ENCODE measurements around the gene KDM4B. TPM values are rescaled to one million over a fixed set of nuclear protein-coding genes. Genes with fewer than 3 reads are reported as not detected.

KDM4B gene
- total RNA-seq, 2 donors from 2014 or later, result 27.8 to 38.5 TPM

- H3K4me3 Mint-ChIP-seq, result no peak overlapping the region
- Histone ChIP-seq H3K4me3 (ENCODE audit: low read length) (no peak overlapping the region), H3K9me3 (ENCODE audit: control insufficient read depth, low read length) (no peaks in the 10 kb centered on the region), H3K9ac (ENCODE audit: extremely low read depth, low read length, poor library complexity, severe bottlenecking) (no peak overlapping the region), H3K36me3 (ENCODE audit: control insufficient read depth, insufficient read depth, low read length) (peaks cover 9% of the 10 kb centered on the region), H3K27me3 (ENCODE audit: control insufficient read depth, insufficient read depth, low read length, poor library complexity, severe bottlenecking) (no peaks in the 10 kb centered on the region), H3K4me1 (ENCODE audit: control insufficient read depth, insufficient read depth, low read length) (no peaks in the 10 kb centered on the region), H3K27ac (ENCODE audit: low read depth, low read length) (peak overlapping the region; percentile 9)
- no peak for TF ChIP-seq CTCF (conservative IDR thresholded peaks at IDR 0.05)
- peaks cover 1% of the 10 kb centered on the region for H3K4me1 Mint-ChIP-seq
- H3K27me3 Mint-ChIP-seq (ENCODE audit: insufficient read depth), result no peaks in the 10 kb centered on the region
- no peaks in the 10 kb centered on the region for H3K9me3 Mint-ChIP-seq
- H3K27ac Mint-ChIP-seq, result no peak overlapping the region
- DNase-seq, result no peak
- 87 to 94% methylated on average over 16 to 21 of the region's 21 CpGs for WGBS, 2 experiments (ENCODE audit: insufficient coverage in 1 of 2, insufficient read length in 1 of 2)
- H3K36me3 Mint-ChIP-seq (ENCODE audit: low read depth), result peaks cover 16% of the 10 kb centered on the region
Observed at GRCh38 chr19:5107432-5108122, 138.7 kb downstream of the KDM4B start.

- Histone ChIP-seq H3K9ac (ENCODE audit: extremely low read depth, low read length, poor library complexity, severe bottlenecking) (no peak overlapping the region), H3K4me1 (ENCODE audit: control insufficient read depth, insufficient read depth, low read length) (no peaks in the 10 kb centered on the region)
- WGBS, 2 experiments (ENCODE audit: insufficient coverage in 1 of 2, insufficient read length in 1 of 2), result 83 to 87% methylated on average over 7 to 12 of the region's 12 CpGs
Observed at GRCh38 chr19:5108123-5108596, 139.2 kb downstream of the KDM4B start.

GRCh38 chr19:5108866-5109265, 140.0 kb downstream of the KDM4B start:
- Mint-ChIP-seq H3K27ac (no peak overlapping the region), H3K36me3 (ENCODE audit: low read depth) (peaks cover 18% of the 10 kb centered on the region), H3K27me3 (ENCODE audit: insufficient read depth) (no peaks in the 10 kb centered on the region), H3K4me1 (peaks cover 4% of the 10 kb centered on the region), H3K4me3 (no peak overlapping the region), H3K9me3 (no peaks in the 10 kb centered on the region)
- DNase-seq, result no peak
- Histone ChIP-seq H3K4me1 (ENCODE audit: control insufficient read depth, insufficient read depth, low read length) (no peaks in the 10 kb centered on the region), H3K4me3 (ENCODE audit: low read length) (no peak overlapping the region), H3K9ac (ENCODE audit: extremely low read depth, low read length, poor library complexity, severe bottlenecking) (no peak overlapping the region), H3K9me3 (ENCODE audit: control insufficient read depth, low read length) (no peaks in the 10 kb centered on the region), H3K27ac (ENCODE audit: low read depth, low read length) (no peak overlapping the region), H3K27me3 (ENCODE audit: control insufficient read depth, insufficient read depth, low read length, poor library complexity, severe bottlenecking) (no peaks in the 10 kb centered on the region), H3K36me3 (ENCODE audit: control insufficient read depth, insufficient read depth, low read length) (peaks cover 9% of the 10 kb centered on the region)
- WGBS, 2 experiments (ENCODE audit: insufficient coverage in 1 of 2, insufficient read length in 1 of 2), result 95 to 97% methylated on average over 13 of the region's 13 CpGs
- TF ChIP-seq CTCF (conservative IDR thresholded peaks at IDR 0.05), result no peak

More at GRCh38 chr19:5108123-5108596, 139.2 kb downstream of the KDM4B start:
- Histone ChIP-seq H3K27me3 (ENCODE audit: control insufficient read depth, insufficient read depth, low read length, poor library complexity, severe bottlenecking) (no peaks in the 10 kb centered on the region), H3K4me3 (ENCODE audit: low read length) (no peak overlapping the region), H3K36me3 (ENCODE audit: control insufficient read depth, insufficient read depth, low read length) (peaks cover 9% of the 10 kb centered on the region), H3K27ac (ENCODE audit: low read depth, low read length) (peak overlapping the region; percentile 4), H3K9me3 (ENCODE audit: control insufficient read depth, low read length) (no peaks in the 10 kb centered on the region)
- no peak for TF ChIP-seq CTCF (conservative IDR thresholded peaks at IDR 0.05)
- H3K27ac Mint-ChIP-seq, result peak overlapping the region; percentile 68
- no peak for DNase-seq
- H3K27me3 Mint-ChIP-seq (ENCODE audit: insufficient read depth), result no peaks in the 10 kb centered on the region
- no peak overlapping the region for H3K4me3 Mint-ChIP-seq
- H3K4me1 Mint-ChIP-seq, result peaks cover 4% of the 10 kb centered on the region
- H3K9me3 Mint-ChIP-seq, result no peaks in the 10 kb centered on the region
- H3K36me3 Mint-ChIP-seq (ENCODE audit: low read depth), result peaks cover 18% of the 10 kb centered on the region
